ENCODE results near the gene STAT6. TPM values are rescaled to one million over a fixed set of nuclear protein-coding genes. Genes with fewer than 3 reads are reported as not detected.
A peak's percentile ranks its signal among the peaks of the same experiment; 100 is the strongest.

The STAT6 gene
- total and polyA plus RNA-seq, 10 of the 15 experiments (the other 5 are each of a cell fraction or from before 2014, with no cell fraction given), result 14.2 to 176 (median 89.6) TPM

GRCh38 chr12:57088354-57089270 is 22.6 kb downstream of the STAT6 start, which contains the start of gene NAB2:
Gene NAB2, plus strand, starts transcription at chr12:57089114. Its CDS starts 158 bp downstream, at chr12:57089272.
- RAD21 ChIA-PET (ENCODE audit: unreplicated experiment), result interaction anchor here (1.8 to 8.8 kb wide), 4 partner anchors 9 to 23 kb away, joined by 7 to 199 read pairs (median 32); partner anchors contain the start of genes NEMP1 and STAT6
- H3K9me3 ChIP-seq (replicated peaks; ENCODE audit: control insufficient read depth, insufficient read depth, low read length), result no peaks in the 10 kb centered on the region
- peaks cover 2 to 14% of the 10 kb centered on the region in 2 experiments; a peak in 3 of 4 replicates for H3K36me3 ChIP-seq (ENCODE audit: control insufficient read depth in 2 of 2, insufficient read depth in 2 of 2, low read length in 1 of 2)
- under 1% methylated on average over 50 of the region's 91 CpGs for WGBS (ENCODE audit: insufficient coverage, insufficient replicate concordance, low lambda C conversion rate, missing lambda C conversion rate)
- POLR2A ChIA-PET, result interaction anchor here (1.0 to 5.1 kb wide), 5 partner anchors 9 to 404 kb away, joined by 3 to 41 read pairs (median 10); partner anchors contain the start of genes NEMP1 and STAT6
- CTCF ChIA-PET, result interaction anchor here (0.6 to 9.0 kb wide), 5 partner anchors 9 to 169 kb away, joined by 3 to 205 read pairs (median 69); partner anchors contain the start of genes NEMP1 and STAT6
- peak; percentile 69 for ATAC-seq
- SMC1A ChIA-PET (ENCODE audit: uncharacterized antibody, unreplicated experiment), result interaction anchor here (0.9 to 9.2 kb wide), 4 partner anchors 9 to 23 kb away, joined by 3 to 169 read pairs (median 18); partner anchors contain the start of gene STAT6
- peak within 1 kb of the TSS; percentile 98 for H3K27ac ChIP-seq (ENCODE audit: control insufficient read depth, insufficient read depth)
- in situ Hi-C loops (cut with MboI) (loop anchor here (10.0 kb wide), 1 partner anchor 454 kb away; the partner anchor contains the start of gene BAZ2A), intact Hi-C loops (cut with micrococcal nuclease; ENCODE audit: unreplicated experiment) (loop anchor here (5.0 kb wide), 2 partner anchors 401 to 451 kb away; partner anchors contain the start of gene PTGES3)
- peak; percentile 87 for FAIRE-seq
- H3K4me1 ChIP-seq (ENCODE audit: control insufficient read depth, insufficient read depth, low read length), result peaks cover 30% of the 10 kb centered on the region
- no peaks in the 10 kb centered on the region for H4K20me1 ChIP-seq (ENCODE audit: control insufficient read depth, insufficient read depth)
- peak within 1 kb of the TSS; percentile 95 for H3K4me3 ChIP-seq
- H2AFZ ChIP-seq (ENCODE audit: control insufficient read depth, low read depth, low read length), result peak within 1 kb of the TSS; percentile 61
- peak within 1 kb of the TSS; percentile 95 for H3K4me2 ChIP-seq (ENCODE audit: control insufficient read depth, insufficient read depth)
- no peaks in the 10 kb centered on the region for H3K27me3 ChIP-seq (replicated peaks in 1 of 2; ENCODE audit: control insufficient read depth in 2 of 2, insufficient read depth in 2 of 2, low read length in 1 of 2)
- peak; percentile 72 for DNase-seq (ENCODE audit: low read depth, low spot score)
- BruUV-seq (replicated peaks), result no TSS peak
- H3K79me2 ChIP-seq (ENCODE audit: control insufficient read depth, insufficient read depth, low read length), result peaks cover 33% of the 10 kb centered on the region
- H3K9ac ChIP-seq (ENCODE audit: control insufficient read depth, insufficient read depth, low read length), result peak within 1 kb of the TSS; percentile 95
- TF ChIP-seq BACH1 (IDR thresholded peaks at IDR 0.05; ENCODE audit: borderline replicate concordance) (peak; percentile 46; the same call in 1 of the 2 replicates), TARDBP (IDR thresholded peaks at IDR 0.05; ENCODE audit: borderline replicate concordance) (0 out of 2 replicates have a peak, but pooled peaks have one; percentile 20), CEBPB (IDR thresholded peaks at IDR 0.05; ENCODE audit: borderline replicate concordance in 1 of 2, low read depth in 2 of 2, low read length in 2 of 2) (no peak), JUNB (IDR thresholded peaks at IDR 0.05) (no peak), PML (IDR thresholded peaks at IDR 0.05; ENCODE audit: low read length) (no peak), ESRRA (IDR thresholded peaks at IDR 0.05; ENCODE audit: low read length) (no peak), IRF4 (IDR thresholded peaks at IDR 0.05; ENCODE audit: low read depth, low read length) (no peak), EZH2 (IDR thresholded peaks at IDR 0.05; ENCODE audit: borderline replicate concordance, control insufficient read depth, low read depth, low read length) (no peak), POLR2AphosphoS5 (IDR thresholded peaks at IDR 0.05; ENCODE audit: low read length) (peak; percentile 92), CBFB (IDR thresholded peaks at IDR 0.05; ENCODE audit: low read depth) (peak; percentile 28; the same call in 1 of the 2 replicates), YBX1 (IDR thresholded peaks at IDR 0.05) (no peak), BRCA1 (IDR thresholded peaks at IDR 0.05; ENCODE audit: low read depth, low read length) (no peak), NR2C1 (IDR thresholded peaks at IDR 0.05) (no peak), ATF7 (IDR thresholded peaks at IDR 0.05; ENCODE audit: low read depth) (no peak; the same call in 1 of the 2 replicates), WRNIP1 (IDR thresholded peaks at IDR 0.05; ENCODE audit: borderline replicate concordance, low read depth, low read length) (no peak), IKZF1 (conservative IDR thresholded peaks at IDR 0.05) (peak; percentile 90), MEF2B (IDR thresholded peaks at IDR 0.05; ENCODE audit: partially characterized antibody, poor library complexity, severe bottlenecking) (peak; percentile 10), SIN3A (IDR thresholded peaks at IDR 0.05; ENCODE audit: low read depth, low read length) (no peak; the same call in 1 of the 2 replicates), RAD21 (IDR thresholded peaks at IDR 0.05; ENCODE audit: insufficient read depth, low read depth, low read length) (no peak), SPI1 (IDR thresholded peaks at IDR 0.05; ENCODE audit: borderline replicate concordance, insufficient read depth, low read depth, low read length) (no peak), MTA2 (IDR thresholded peaks at IDR 0.05; ENCODE audit: low read depth) (no peak), IRF3 (IDR thresholded peaks at IDR 0.05) (no peak)
